Measurements from ENCODE around the gene TRIM33. TPM values are rescaled to one million over a fixed set of nuclear protein-coding genes. Genes with fewer than 3 reads are reported as not detected.

TRIM33 gene
- total RNA-seq, 1 donor from 2014 or later, result 75.4 TPM

DNA sequence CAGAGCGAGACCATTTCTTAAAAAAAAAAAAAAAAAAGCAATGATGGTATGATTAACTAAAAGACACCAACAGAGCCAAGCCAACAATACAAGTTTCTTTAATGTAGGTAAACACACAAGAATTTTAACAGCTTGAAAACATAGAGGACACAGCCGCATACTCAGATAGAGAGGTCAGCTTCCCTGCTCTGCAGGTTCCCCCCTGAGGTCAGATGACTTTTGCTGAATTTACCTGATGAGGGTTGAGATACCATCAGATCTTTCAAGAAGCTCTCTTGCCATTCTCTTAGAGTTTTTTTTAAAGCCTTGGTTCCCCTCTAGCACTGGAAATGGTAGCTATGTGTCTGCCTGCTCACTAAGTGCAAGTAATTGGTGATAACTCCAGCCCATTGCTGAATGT, 39.3 kb upstream of the TRIM33 start:
- Histone ChIP-seq H3K4me3 (no peak overlapping the region), H2AFZ (replicated peaks) (no peak overlapping the region), H4K20me1 (ENCODE audit: low read depth) (no peaks in the 10 kb centered on the region), H3K9me3 (ENCODE audit: low read depth) (no peaks in the 10 kb centered on the region), H3K4me1 (no peaks in the 10 kb centered on the region), H3K27ac (no peak overlapping the region), H3K4me2 (no peak overlapping the region), H3K9ac (no peak overlapping the region), H3K79me2 (ENCODE audit: low read depth) (no peaks in the 10 kb centered on the region), H3K36me3 (no peaks in the 10 kb centered on the region), H3K27me3 (no peaks in the 10 kb centered on the region), H3F3A (ENCODE audit: low read depth) (no peaks in the 10 kb centered on the region)
- no peaks in the 10 kb centered on the region for H3K9me3 Mint-ChIP-seq
- TF ChIP-seq EZH2 (IDR thresholded peaks at IDR 0.05), result no peak
- TF ChIP-seq, protein P1, sequence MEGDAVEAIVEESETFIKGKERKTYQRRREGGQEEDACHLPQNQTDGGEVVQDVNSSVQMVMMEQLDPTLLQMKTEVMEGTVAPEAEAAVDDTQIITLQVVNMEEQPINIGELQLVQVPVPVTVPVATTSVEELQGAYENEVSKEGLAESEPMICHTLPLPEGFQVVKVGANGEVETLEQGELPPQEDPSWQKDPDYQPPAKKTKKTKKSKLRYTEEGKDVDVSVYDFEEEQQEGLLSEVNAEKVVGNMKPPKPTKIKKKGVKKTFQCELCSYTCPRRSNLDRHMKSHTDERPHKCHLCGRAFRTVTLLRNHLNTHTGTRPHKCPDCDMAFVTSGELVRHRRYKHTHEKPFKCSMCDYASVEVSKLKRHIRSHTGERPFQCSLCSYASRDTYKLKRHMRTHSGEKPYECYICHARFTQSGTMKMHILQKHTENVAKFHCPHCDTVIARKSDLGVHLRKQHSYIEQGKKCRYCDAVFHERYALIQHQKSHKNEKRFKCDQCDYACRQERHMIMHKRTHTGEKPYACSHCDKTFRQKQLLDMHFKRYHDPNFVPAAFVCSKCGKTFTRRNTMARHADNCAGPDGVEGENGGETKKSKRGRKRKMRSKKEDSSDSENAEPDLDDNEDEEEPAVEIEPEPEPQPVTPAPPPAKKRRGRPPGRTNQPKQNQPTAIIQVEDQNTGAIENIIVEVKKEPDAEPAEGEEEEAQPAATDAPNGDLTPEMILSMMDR (IDR thresholded peaks at IDR 0.05), result no peak
- no peak for TF ChIP-seq EZH2phosphoT487 (IDR thresholded peaks at IDR 0.05)
- H3K36me3 Mint-ChIP-seq, result no peaks in the 10 kb centered on the region
- H3K4me1 Mint-ChIP-seq, result peaks cover 2% of the 10 kb centered on the region
- no peak for DNase-seq (ENCODE audit: low spot score)
- H3K4me3 Mint-ChIP-seq, result no peak overlapping the region
- H3K27me3 Mint-ChIP-seq (ENCODE audit: insufficient read depth, low read depth), result no peaks in the 10 kb centered on the region
- no peak overlapping the region for H3K27ac Mint-ChIP-seq

DNA sequence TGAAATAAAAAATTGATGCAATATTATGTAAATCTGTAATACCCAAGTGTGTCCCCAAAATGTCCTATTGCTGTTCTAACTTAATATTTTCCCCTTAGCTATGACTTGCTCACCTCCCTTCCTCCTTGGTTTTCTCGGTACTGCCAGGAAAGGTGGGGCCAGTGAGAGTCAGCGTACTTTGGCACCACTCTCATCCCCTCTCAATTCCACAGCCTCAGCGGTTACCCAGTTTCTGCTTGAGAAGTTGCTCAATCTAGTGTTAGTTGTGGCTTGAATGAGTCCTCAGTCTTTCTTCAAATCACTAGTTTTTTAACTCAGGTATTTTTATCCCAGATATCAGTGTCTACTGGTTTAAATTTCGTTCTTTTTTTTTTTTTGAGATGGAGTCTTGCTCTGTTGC, 38.1 kb upstream of the TRIM33 start:
- Histone ChIP-seq H3K4me3 (no peak overlapping the region), H4K20me1 (ENCODE audit: low read depth) (no peaks in the 10 kb centered on the region), H2AFZ (replicated peaks) (no peak overlapping the region), H3K27me3 (no peaks in the 10 kb centered on the region), H3K36me3 (no peaks in the 10 kb centered on the region), H3F3A (ENCODE audit: low read depth) (no peaks in the 10 kb centered on the region), H3K4me1 (no peaks in the 10 kb centered on the region), H3K79me2 (ENCODE audit: low read depth) (no peaks in the 10 kb centered on the region), H3K9ac (no peak overlapping the region), H3K27ac (no peak overlapping the region), H3K9me3 (ENCODE audit: low read depth) (no peaks in the 10 kb centered on the region), H3K4me2 (no peak overlapping the region)
- Mint-ChIP-seq H3K27ac (no peak overlapping the region), H3K36me3 (no peaks in the 10 kb centered on the region), H3K4me1 (peaks cover 2% of the 10 kb centered on the region), H3K4me3 (no peak overlapping the region), H3K27me3 (ENCODE audit: insufficient read depth, low read depth) (peaks cover 3% of the 10 kb centered on the region), H3K9me3 (no peaks in the 10 kb centered on the region)
- no peak for DNase-seq (ENCODE audit: low spot score)
- TF ChIP-seq EZH2phosphoT487 (IDR thresholded peaks at IDR 0.05), result no peak

DNA sequence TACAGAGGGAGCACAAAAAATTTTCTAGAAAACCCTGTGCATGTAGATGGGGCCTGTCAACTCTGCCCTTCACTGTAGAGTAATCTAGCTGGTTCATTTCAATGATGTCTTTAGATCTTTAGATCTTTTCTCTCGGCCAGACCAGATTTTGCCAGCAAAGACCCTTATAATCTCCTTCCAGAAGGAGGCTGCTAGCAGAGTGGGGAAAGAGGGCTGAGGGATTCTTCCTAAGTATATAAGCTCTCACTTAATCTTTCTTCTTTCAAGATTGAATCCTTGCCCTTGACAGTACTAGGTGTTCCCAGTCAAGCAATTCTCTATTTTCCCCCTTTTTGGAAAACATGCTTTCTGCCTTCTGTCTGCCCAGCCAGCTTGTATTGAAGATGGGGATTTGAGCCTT, 36.1 kb upstream of the TRIM33 start:
- TF ChIP-seq EZH2 (IDR thresholded peaks at IDR 0.05) (no peak), EZH2phosphoT487 (IDR thresholded peaks at IDR 0.05) (no peak)
- TF ChIP-seq, protein P1 (IDR thresholded peaks at IDR 0.05), result no peak

DNA sequence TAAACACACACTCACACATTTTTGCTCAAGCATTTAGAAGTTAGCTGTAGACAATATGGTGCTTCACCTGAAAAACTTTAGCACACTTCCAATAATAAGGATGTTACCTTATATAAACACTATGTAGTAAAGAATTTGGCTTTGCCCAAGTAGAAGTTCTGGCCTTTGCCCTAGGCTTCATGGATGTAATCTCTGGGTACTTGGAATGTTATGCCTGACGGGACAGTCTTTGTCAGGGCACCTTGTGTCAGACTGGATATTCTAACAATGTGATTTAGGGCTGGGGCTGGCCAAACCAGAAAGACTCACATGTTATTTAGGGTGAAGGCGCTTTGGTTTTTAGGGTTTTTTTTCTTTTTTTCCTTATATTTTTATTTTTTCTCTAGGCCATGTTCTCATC, 34.8 kb upstream of the TRIM33 start:
- Histone ChIP-seq H3K4me1 (no peaks in the 10 kb centered on the region), H3F3A (ENCODE audit: low read depth) (no peaks in the 10 kb centered on the region), H3K27me3 (no peaks in the 10 kb centered on the region), H3K27ac (no peak overlapping the region), H4K20me1 (ENCODE audit: low read depth) (no peaks in the 10 kb centered on the region), H3K9me3 (ENCODE audit: low read depth) (no peaks in the 10 kb centered on the region), H3K4me3 (no peak overlapping the region), H3K36me3 (no peaks in the 10 kb centered on the region), H3K79me2 (ENCODE audit: low read depth) (no peaks in the 10 kb centered on the region), H3K4me2 (no peak overlapping the region), H2AFZ (replicated peaks) (no peak overlapping the region), H3K9ac (no peak overlapping the region)
- no peak for DNase-seq (ENCODE audit: low spot score)
- TF ChIP-seq EZH2 (IDR thresholded peaks at IDR 0.05) (no peak), EZH2phosphoT487 (IDR thresholded peaks at IDR 0.05) (no peak)
- TF ChIP-seq, protein P1 (IDR thresholded peaks at IDR 0.05), result no peak
- H3K9me3 Mint-ChIP-seq, result no peaks in the 10 kb centered on the region
- no peak overlapping the region for H3K4me3 Mint-ChIP-seq
- peaks cover 3% of the 10 kb centered on the region for H3K27me3 Mint-ChIP-seq (ENCODE audit: insufficient read depth, low read depth)
- H3K27ac Mint-ChIP-seq, result no peak overlapping the region
- no peaks in the 10 kb centered on the region for H3K36me3 Mint-ChIP-seq
- no peaks in the 10 kb centered on the region for H3K4me1 Mint-ChIP-seq

More for the DNA sequence above, 36.1 kb upstream of the TRIM33 start:
- Histone ChIP-seq H3K4me3 (no peak overlapping the region), H3K27me3 (no peaks in the 10 kb centered on the region), H3K27ac (no peak overlapping the region), H3K9me3 (ENCODE audit: low read depth) (no peaks in the 10 kb centered on the region), H3F3A (ENCODE audit: low read depth) (no peaks in the 10 kb centered on the region), H3K36me3 (no peaks in the 10 kb centered on the region), H3K4me2 (no peak overlapping the region), H2AFZ (replicated peaks) (no peak overlapping the region), H3K9ac (no peak overlapping the region), H3K4me1 (no peaks in the 10 kb centered on the region), H3K79me2 (ENCODE audit: low read depth) (no peaks in the 10 kb centered on the region), H4K20me1 (ENCODE audit: low read depth) (no peaks in the 10 kb centered on the region)
- Mint-ChIP-seq H3K36me3 (no peaks in the 10 kb centered on the region), H3K27me3 (ENCODE audit: insufficient read depth, low read depth) (peaks cover 3% of the 10 kb centered on the region), H3K4me1 (peaks cover 2% of the 10 kb centered on the region), H3K4me3 (no peak overlapping the region), H3K9me3 (no peaks in the 10 kb centered on the region), H3K27ac (no peak overlapping the region)
- no peak for DNase-seq (ENCODE audit: low spot score)

Data from neural progenitor cell (in vitro differentiated cells).